ENCODE results near the gene ISL2.

ISL2 gene

DNA sequence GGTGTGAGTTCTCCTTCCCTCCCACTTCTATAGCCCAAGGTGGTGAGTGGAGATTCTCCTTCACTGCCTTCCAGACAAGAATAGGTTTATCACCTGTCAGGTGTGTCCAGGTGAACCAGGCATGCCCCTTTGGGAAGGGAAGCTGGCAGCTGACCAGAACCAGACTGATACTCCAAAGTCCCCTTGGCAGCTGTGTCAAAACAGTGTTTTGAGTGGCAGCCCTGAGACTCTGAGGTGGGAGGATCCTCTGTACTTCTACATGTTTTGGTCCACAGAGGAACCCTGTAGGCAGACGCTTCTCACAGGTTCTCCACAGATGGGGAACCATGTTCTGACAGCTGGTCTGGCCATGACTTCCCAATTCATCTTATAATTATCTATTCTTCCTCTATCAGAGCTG lies 30.1 kb downstream of the ISL2 start:
- Mint-ChIP-seq H3K4me3 (no peak overlapping the region), H3K27me3 (no peaks in the 10 kb centered on the region), H3K9me3 (ENCODE audit: low read depth) (no peaks in the 10 kb centered on the region), H3K27ac (no peak overlapping the region), H3K36me3 (peaks cover 10% of the 10 kb centered on the region), H3K4me1 (ENCODE audit: low read depth) (no peaks in the 10 kb centered on the region)

DNA sequence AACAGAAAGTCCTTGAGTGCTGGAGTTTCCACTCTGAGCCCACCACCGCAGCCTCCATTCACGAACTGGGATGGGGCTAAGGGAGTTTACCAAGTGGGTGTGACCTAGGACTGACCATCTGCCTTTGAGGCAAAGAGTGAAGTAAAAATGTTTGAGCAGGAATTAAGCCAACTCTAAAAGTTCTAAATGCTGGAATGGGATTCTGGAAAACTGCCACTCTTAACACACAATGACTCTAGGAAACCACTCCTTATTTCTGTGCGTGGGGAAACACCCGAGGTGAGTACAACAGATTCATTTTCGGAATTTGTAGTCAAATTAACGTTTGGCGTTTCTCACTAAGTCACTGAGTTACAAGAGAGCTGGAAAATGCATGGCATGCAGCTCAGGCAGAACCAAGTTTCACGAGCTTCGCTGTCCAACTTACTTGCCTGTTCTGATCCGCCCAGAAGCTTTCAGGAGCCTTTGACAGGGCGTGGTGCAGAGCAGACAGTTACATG lies 31.6 kb downstream of the ISL2 start:
- no peak overlapping the region for H3K4me3 Mint-ChIP-seq
- H3K27ac Mint-ChIP-seq: no peak overlapping the region
- H3K36me3 Mint-ChIP-seq: peaks cover 14% of the 10 kb centered on the region
- no peaks in the 10 kb centered on the region for H3K9me3 Mint-ChIP-seq (ENCODE audit: low read depth)
- H3K4me1 Mint-ChIP-seq (ENCODE audit: low read depth): no peaks in the 10 kb centered on the region
- no peaks in the 10 kb centered on the region for H3K27me3 Mint-ChIP-seq

DNA sequence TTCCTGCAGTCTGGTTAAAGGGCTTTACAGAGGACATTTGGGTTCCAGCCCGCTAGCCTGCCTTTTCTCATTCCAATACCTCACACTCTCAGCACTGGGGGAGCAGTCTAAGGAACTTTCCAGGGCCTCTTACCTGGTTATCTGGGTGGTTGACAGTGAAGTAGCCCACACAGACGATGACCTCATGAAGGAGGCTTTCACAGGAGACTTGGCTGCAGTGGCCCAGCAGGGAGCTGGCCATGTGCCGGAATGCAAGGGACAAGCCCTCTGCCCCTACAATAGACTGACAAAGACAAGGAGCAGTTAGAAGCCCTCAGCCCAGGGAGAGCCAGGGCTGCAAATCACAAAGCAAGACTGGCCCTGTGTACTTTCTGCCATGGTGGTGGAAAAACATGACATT lies 39.5 kb downstream of the ISL2 start:
- peaks cover 34% of the 10 kb centered on the region for H3K36me3 Mint-ChIP-seq

DNA sequence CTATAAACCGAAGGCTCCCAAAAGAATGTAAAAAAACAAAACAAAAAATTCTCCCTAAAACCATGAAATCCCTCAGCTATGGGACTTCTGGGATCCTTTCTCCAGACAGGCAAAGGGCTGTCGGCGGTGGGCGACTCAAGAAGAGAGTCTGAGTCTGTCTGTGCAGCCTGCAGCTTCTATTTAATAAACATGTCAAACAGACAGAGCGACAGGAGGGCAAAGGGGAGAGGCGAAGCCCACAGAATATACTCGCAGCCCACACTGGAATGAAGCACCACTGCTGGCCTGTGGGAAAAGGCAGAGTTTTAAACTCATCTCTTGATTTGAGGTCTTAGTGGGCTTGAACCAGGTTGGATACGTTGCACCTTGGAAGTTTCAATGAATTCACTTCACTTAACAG lies 40.2 kb downstream of the ISL2 start:
- peaks cover 38% of the 10 kb centered on the region for H3K36me3 Mint-ChIP-seq
- no peaks in the 10 kb centered on the region for H3K4me1 Mint-ChIP-seq (ENCODE audit: low read depth)
- no peak overlapping the region for H3K4me3 Mint-ChIP-seq
- H3K27ac Mint-ChIP-seq: no peak overlapping the region
- no peaks in the 10 kb centered on the region for H3K9me3 Mint-ChIP-seq (ENCODE audit: low read depth)
- H3K27me3 Mint-ChIP-seq: no peaks in the 10 kb centered on the region

More for the DNA sequence above, 39.5 kb downstream of the ISL2 start:
- Mint-ChIP-seq H3K4me3 (no peak overlapping the region), H3K9me3 (ENCODE audit: low read depth) (no peaks in the 10 kb centered on the region), H3K27me3 (no peaks in the 10 kb centered on the region), H3K4me1 (ENCODE audit: low read depth) (no peaks in the 10 kb centered on the region), H3K27ac (no peak overlapping the region)

DNA sequence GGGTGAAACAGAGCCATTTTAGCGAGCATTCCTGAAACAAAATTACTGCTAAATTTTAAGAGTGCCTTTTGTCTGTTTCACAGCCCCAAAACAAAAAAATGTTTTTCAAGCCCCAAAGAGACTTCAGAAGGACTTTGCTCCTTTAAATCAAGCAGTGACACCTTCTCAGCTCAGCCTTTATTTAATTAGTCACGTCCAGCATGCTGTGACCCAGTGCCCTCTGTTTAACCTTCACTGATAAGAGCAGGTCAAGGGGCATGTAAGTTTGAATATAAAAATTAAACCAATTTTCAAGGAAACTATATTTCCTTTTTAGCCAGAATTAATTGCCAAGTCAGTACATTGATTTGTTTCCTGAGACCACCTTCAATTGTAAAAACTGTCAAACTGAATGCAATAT lies 40.6 kb downstream of the ISL2 start:
- H3K4me3 Mint-ChIP-seq: no peak overlapping the region
- H3K9me3 Mint-ChIP-seq (ENCODE audit: low read depth): no peaks in the 10 kb centered on the region
- peaks cover 34% of the 10 kb centered on the region for H3K36me3 Mint-ChIP-seq
- no peak overlapping the region for H3K27ac Mint-ChIP-seq
- no peaks in the 10 kb centered on the region for H3K4me1 Mint-ChIP-seq (ENCODE audit: low read depth)
- no peaks in the 10 kb centered on the region for H3K27me3 Mint-ChIP-seq

DNA sequence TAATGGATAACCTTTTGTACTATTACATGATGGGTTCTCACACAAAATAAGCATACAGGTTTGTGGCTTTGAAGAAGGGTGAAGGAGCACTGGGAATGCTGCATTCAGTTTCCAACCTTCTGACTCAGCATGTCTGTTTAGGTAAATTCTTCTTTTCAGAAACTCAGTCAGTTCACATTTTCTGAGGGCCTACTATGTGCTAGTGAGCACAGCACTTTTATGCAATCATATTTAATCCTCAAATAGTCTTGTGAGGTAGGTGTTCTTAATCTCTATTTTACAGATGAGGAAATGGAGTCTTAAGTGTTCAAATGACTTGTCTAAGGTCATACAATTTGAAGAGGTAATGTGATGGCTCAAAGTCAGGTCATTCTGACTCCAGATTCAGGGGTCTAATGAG lies 41.2 kb downstream of the ISL2 start:
- Mint-ChIP-seq H3K4me3 (no peak overlapping the region), H3K4me1 (ENCODE audit: low read depth) (no peaks in the 10 kb centered on the region), H3K27me3 (no peaks in the 10 kb centered on the region), H3K9me3 (ENCODE audit: low read depth) (no peaks in the 10 kb centered on the region), H3K27ac (no peak overlapping the region), H3K36me3 (peaks cover 29% of the 10 kb centered on the region)

DNA sequence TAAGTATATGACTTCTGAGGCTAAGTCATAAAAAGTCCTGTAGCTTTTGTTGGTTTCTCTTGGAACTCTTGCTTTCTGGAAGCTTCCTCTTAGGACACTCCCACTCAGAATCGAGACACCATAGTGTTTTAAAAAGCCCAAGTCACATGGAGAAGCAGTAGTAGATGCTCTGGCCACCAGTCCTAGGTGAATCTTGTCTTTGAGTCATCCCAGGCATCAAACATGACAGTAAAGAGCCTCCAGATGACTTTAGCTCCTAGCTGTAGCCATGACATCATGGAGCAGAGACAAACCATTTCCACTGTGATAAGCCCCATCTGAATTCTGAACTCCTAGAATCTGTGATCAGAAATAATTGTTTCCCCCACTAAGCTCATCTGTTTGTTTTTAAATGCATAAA lies 42.1 kb downstream of the ISL2 start:
- no peaks in the 10 kb centered on the region for H3K27me3 Mint-ChIP-seq
- no peak overlapping the region for H3K27ac Mint-ChIP-seq
- no peak overlapping the region for H3K4me3 Mint-ChIP-seq
- H3K36me3 Mint-ChIP-seq: peaks cover 25% of the 10 kb centered on the region
- no peaks in the 10 kb centered on the region for H3K4me1 Mint-ChIP-seq (ENCODE audit: low read depth)
- no peaks in the 10 kb centered on the region for H3K9me3 Mint-ChIP-seq (ENCODE audit: low read depth)

DNA sequence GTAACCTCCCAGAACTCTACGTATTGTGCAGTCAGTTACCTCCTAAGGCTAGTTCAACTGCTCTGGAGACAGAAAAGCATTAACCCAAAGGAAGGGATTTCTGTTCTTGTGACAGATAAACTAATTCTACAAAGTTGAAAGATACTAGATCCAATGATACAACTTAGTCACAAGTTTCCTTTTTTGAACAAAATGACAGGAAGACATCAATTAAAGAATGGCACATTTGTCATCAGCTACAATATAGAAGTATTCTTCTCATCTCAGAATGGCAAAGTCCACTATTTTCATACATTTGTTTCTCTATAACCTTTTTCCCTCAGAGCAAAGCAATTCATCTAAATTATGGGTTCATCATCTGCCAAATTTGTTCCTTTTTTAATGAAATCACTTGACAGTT lies 43.7 kb downstream of the ISL2 start:
- no peak overlapping the region for H3K27ac Mint-ChIP-seq
- no peaks in the 10 kb centered on the region for H3K4me1 Mint-ChIP-seq (ENCODE audit: low read depth)
- H3K36me3 Mint-ChIP-seq: peaks cover 23% of the 10 kb centered on the region
- H3K27me3 Mint-ChIP-seq: no peaks in the 10 kb centered on the region
- H3K4me3 Mint-ChIP-seq: no peak overlapping the region
- no peaks in the 10 kb centered on the region for H3K9me3 Mint-ChIP-seq (ENCODE audit: low read depth)

DNA sequence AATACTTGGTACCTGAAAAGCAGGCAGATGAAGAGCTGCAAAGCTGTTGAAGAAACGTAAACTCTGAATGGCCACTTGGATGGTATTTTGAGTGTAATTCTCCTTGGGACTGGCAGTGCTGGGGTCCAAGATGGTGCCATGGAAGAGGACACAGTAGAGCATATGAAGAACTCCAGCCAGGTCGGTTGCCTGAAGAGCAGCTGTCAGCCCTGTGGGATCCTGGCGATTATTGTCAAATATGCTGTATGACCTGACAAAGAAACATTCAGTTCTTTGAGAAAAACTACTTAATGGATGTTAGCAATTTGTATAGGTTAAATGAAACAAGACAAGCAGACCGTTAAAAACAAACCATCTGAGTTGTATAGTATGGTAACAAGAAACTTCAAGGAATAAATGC lies 44.8 kb downstream of the ISL2 start:
- no peaks in the 10 kb centered on the region for H3K4me1 Mint-ChIP-seq (ENCODE audit: low read depth)
- H3K27me3 Mint-ChIP-seq: no peaks in the 10 kb centered on the region
- no peak overlapping the region for H3K27ac Mint-ChIP-seq
- peaks cover 26% of the 10 kb centered on the region for H3K36me3 Mint-ChIP-seq
- no peak overlapping the region for H3K4me3 Mint-ChIP-seq
- no peaks in the 10 kb centered on the region for H3K9me3 Mint-ChIP-seq (ENCODE audit: low read depth)

DNA sequence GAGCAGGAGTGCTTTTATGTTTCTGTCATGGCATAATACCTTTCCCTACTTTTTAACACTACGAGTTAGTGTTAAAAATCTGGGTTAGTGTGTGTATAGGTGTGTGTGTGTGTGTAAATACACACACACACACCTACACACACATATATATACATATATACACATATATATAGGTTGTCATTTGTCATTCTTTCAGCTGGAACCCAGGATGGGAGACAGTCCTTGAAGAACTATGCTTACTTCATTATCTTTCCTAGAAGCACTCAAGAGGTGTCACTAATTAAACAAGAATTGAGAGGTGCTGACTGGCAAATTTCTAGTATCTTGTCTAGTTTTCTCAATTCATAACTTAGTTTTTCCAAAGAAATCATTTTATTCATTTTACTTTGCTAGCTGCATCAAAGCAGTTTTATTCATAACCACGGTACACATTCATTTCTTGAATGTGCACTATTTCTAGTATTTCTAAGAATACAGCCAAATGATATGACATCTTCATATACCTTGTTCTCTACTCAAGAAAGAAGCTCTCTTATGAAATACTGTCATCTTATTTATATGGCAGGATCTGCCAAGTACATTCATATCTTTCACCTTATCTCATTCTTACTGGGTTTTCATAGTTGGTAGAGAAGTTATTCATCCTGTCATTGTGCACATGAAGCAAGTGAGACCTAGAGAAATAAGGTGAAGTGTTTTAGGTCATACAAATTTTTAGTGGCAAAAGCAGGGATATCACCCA lies 46.6 kb downstream of the ISL2 start:
- Mint-ChIP-seq H3K36me3 (peaks cover 36% of the 10 kb centered on the region), H3K4me1 (ENCODE audit: low read depth) (no peaks in the 10 kb centered on the region), H3K4me3 (no peak overlapping the region), H3K27me3 (no peaks in the 10 kb centered on the region), H3K27ac (no peak overlapping the region), H3K9me3 (ENCODE audit: low read depth) (no peaks in the 10 kb centered on the region)

DNA sequence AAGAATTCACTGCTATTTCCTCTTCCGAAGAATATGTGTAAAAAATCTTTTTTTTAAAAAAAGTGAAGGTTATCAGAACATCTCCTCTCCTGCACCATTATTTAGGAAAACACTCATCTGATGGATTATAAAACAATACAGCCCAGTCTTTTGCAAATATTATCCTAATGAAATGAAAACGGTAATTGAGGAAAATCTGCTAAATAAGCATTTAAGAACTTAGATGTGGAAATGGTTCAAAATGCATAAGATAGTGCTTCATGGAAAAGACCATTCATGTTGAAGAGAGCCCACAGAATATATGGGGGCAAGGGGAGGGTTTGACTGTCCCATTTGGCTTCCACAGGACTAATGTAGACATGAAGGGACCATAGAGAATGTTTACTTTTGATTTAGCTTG lies 47.8 kb downstream of the ISL2 start:
- no peaks in the 10 kb centered on the region for H3K4me1 Mint-ChIP-seq (ENCODE audit: low read depth)
- no peaks in the 10 kb centered on the region for H3K27me3 Mint-ChIP-seq
- H3K36me3 Mint-ChIP-seq: peaks cover 36% of the 10 kb centered on the region
- no peaks in the 10 kb centered on the region for H3K9me3 Mint-ChIP-seq (ENCODE audit: low read depth)
- no peak overlapping the region for H3K27ac Mint-ChIP-seq
- no peak overlapping the region for H3K4me3 Mint-ChIP-seq

DNA sequence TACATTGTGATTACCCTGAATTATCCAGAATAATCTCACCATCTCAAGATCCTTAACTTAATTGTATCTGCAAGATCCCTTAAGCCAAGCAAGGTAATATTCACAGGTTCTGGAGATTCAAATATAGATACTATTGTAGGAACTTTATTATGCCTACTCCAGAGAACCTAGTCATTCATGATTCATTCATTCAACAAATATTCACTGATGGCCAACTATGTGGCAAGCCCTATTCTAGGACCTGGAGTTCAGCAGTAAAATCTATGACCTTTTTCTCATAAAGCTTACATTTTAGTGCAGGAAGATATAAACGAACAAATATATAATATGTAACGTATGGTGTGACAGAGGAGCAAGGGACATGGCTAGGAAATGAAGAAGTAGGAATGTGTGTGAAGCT lies 49.6 kb downstream of the ISL2 start:
- Mint-ChIP-seq H3K4me3 (no peak overlapping the region), H3K27ac (no peak overlapping the region), H3K9me3 (ENCODE audit: low read depth) (no peaks in the 10 kb centered on the region), H3K4me1 (ENCODE audit: low read depth) (no peaks in the 10 kb centered on the region), H3K27me3 (no peaks in the 10 kb centered on the region), H3K36me3 (peaks cover 29% of the 10 kb centered on the region)

DNA sequence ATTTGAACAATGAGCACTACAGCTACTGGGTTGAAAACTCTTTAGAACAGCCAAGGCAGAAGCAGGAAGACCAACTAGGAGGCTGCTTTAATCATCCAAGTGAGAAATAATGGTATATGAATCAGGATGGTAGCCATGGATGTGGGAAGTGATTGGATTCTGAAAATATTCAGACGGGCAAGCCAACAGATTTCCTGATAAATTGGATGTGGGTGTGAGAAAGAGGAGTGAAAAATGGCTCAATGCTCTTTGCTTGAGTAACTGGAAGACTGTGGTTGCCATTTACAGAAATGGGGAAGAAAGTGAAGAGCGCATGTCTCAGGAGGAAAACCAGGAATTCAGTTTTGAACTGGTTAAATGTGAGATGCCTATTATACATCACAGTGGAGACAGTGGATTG lies 50.4 kb downstream of the ISL2 start:
- no peaks in the 10 kb centered on the region for H3K27me3 Mint-ChIP-seq
- no peaks in the 10 kb centered on the region for H3K4me1 Mint-ChIP-seq (ENCODE audit: low read depth)

DNA sequence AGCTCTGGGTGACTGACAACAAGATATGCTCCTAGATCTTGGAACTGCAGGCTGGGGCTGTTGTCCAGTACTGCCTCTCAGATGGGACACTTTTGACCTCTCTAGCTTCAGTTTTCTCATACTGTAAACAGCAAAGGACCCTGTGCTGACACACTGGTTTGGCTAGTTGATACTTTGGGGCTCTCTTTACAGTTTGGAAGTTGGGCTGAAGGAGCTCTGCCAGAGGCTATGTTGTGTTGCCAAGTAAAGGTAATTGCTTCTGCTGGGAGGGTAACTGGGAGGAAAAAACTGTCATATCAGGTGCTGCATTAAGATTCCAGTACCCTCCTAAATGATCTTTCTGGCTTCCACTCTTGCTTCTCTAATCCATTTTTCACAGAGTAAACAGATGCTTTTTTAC lies 54.0 kb downstream of the ISL2 start:
- no peaks in the 10 kb centered on the region for H3K4me1 Mint-ChIP-seq (ENCODE audit: low read depth)

More for the DNA sequence above, 50.4 kb downstream of the ISL2 start:
- Mint-ChIP-seq H3K27ac (no peak overlapping the region), H3K9me3 (ENCODE audit: low read depth) (no peaks in the 10 kb centered on the region), H3K36me3 (peaks cover 25% of the 10 kb centered on the region), H3K4me3 (no peak overlapping the region)

DNA sequence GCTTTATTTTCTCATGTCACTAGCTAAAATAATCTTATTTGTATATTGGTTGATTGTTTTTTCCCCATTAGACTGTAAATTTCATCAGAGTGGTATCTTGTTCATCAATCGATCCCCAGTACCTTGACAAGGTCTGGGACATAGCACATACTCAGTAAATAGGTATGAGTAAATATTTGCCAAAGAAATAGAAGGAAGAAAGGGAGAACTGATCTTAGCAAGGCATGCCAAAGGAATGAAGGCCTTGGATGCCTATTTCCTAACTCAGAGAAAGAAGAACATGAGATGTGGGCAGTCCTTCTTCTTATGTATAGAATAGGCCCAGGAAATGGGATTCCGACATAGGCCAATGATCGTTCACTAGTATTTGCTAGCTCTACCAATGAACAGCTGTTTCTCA lies 54.7 kb downstream of the ISL2 start:
- no peaks in the 10 kb centered on the region for H3K9me3 Mint-ChIP-seq (ENCODE audit: low read depth)
- peaks cover 23% of the 10 kb centered on the region for H3K36me3 Mint-ChIP-seq
- no peak overlapping the region for H3K4me3 Mint-ChIP-seq
- H3K27ac Mint-ChIP-seq: no peak overlapping the region
- H3K4me1 Mint-ChIP-seq (ENCODE audit: low read depth): no peaks in the 10 kb centered on the region
- no peaks in the 10 kb centered on the region for H3K27me3 Mint-ChIP-seq

More for the DNA sequence above, 54.0 kb downstream of the ISL2 start:
- H3K4me3 Mint-ChIP-seq: no peak overlapping the region
- H3K9me3 Mint-ChIP-seq (ENCODE audit: low read depth): no peaks in the 10 kb centered on the region
- H3K27ac Mint-ChIP-seq: no peak overlapping the region
- H3K36me3 Mint-ChIP-seq: peaks cover 24% of the 10 kb centered on the region
- no peaks in the 10 kb centered on the region for H3K27me3 Mint-ChIP-seq

DNA sequence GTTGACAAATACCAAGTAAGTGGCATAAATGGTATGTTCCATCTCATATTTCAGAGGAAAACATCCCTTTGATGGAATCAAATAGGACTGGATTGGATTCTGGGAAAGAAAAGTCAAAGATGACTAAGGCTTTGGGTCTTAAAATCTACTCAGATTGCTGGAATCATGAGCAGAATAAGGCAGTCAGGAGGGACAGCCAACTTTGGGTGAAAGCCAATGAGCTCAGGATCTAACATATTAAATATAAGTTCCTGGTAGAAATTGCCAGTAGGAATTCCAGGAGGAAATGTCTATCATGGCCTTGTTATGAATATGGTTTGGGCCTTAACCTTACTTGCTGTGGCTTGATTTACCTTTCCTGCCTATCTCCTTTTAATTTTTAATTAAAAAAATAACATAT lies 55.3 kb downstream of the ISL2 start:
- H3K36me3 Mint-ChIP-seq: peaks cover 18% of the 10 kb centered on the region
- H3K9me3 Mint-ChIP-seq (ENCODE audit: low read depth): no peaks in the 10 kb centered on the region
- H3K27me3 Mint-ChIP-seq: no peaks in the 10 kb centered on the region
- H3K4me3 Mint-ChIP-seq: no peak overlapping the region
- no peaks in the 10 kb centered on the region for H3K4me1 Mint-ChIP-seq (ENCODE audit: low read depth)
- no peak overlapping the region for H3K27ac Mint-ChIP-seq

Data from activated naive CD8-positive, alpha-beta T cell (primary cell).